Ishikawa (cell line): ENCODE data around the gene SF3B1.

Source experiments
- EP300 ChIP-seq: IDR thresholded peaks from 2 replicates; pipeline ENCODE4 v1.6.1; 2012; ENCODE audit warnings: borderline replicate concordance
- FOXM1 ChIP-seq: IDR thresholded peaks from 2 replicates; pipeline ENCODE4 v1.6.1; 2012; ENCODE audit warnings: low read depth, borderline replicate concordance
- RAD21 ChIP-seq: IDR thresholded peaks from 2 replicates; pipeline ENCODE4 v1.6.1; 2012; ENCODE audit warnings: low read depth
- REST ChIP-seq: IDR thresholded peaks from 2 replicates; pipeline ENCODE4 v1.6.1; 2012; ENCODE audit warnings: low read depth, mild to moderate bottlenecking
- TAF1 ChIP-seq: IDR thresholded peaks from 2 replicates; pipeline ENCODE4 v1.6.1; 2012; ENCODE audit warnings: low read depth, mild to moderate bottlenecking
- TEAD4 ChIP-seq: IDR thresholded peaks from 2 replicates; pipeline ENCODE4 v1.6.1; 2012

GRCh38 chr2:197419438-197419837 lies 15.4 kb downstream of the SF3B1 start:
- TF ChIP-seq EP300 (no peak), FOXM1 (no peak), TEAD4 (no peak), TAF1 (no peak), RAD21 (no peak), REST (no peak)
